ENCODE measurements around the gene APOBEC3B. TPM values are rescaled to one million over a fixed set of nuclear protein-coding genes. Genes with fewer than 3 reads are reported as not detected.

The APOBEC3B gene
- total RNA-seq, 1 donor from 2014 or later = 15.2 TPM

DNA sequence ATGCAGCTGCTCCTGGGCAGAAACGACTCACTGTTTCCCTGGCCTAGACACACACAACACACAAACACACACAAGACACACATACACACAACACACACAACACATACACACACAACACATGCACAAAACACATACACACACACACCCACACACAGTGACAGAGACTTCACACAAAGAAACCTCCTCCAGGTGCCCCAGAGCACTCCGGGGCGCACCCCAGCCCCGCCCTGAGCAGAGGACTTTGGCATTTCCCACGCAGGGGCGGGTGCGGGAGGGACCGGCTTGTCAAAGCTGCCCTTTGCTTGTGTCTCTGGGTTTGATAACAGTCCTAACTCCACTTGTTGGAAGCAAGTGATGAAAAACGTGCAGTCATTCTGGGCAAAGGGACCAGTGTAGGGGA lies 18.3 kb upstream of the APOBEC3B start:
- DNase-seq (ENCODE audit: low read depth) = no peak
- H3K27me3 ChIP-seq (ENCODE audit: control insufficient read depth, insufficient read depth, low read length) = no peaks in the 10 kb centered on the region

DNA sequence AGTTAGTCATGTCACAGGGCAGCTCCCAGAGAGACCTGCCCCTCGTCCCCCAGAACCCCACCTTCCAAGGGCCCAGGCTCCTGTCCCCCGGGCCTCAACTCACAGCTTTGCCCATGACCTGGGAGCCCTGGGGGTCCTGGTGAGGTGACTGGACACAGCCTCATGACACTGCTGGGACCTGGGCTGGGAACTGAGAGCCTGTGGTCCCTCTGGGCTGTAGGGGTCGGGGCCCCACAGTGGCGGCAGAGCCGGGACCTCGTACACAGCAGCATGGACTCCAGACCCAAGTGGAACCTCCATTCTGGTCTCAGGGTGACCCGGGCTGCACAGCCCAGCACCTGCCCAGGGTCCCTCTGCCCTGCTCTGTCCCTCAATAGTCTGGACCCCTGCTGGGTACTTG lies 17.8 kb upstream of the APOBEC3B start:
- TF ChIP-seq, protein P1, sequence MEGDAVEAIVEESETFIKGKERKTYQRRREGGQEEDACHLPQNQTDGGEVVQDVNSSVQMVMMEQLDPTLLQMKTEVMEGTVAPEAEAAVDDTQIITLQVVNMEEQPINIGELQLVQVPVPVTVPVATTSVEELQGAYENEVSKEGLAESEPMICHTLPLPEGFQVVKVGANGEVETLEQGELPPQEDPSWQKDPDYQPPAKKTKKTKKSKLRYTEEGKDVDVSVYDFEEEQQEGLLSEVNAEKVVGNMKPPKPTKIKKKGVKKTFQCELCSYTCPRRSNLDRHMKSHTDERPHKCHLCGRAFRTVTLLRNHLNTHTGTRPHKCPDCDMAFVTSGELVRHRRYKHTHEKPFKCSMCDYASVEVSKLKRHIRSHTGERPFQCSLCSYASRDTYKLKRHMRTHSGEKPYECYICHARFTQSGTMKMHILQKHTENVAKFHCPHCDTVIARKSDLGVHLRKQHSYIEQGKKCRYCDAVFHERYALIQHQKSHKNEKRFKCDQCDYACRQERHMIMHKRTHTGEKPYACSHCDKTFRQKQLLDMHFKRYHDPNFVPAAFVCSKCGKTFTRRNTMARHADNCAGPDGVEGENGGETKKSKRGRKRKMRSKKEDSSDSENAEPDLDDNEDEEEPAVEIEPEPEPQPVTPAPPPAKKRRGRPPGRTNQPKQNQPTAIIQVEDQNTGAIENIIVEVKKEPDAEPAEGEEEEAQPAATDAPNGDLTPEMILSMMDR (IDR thresholded peaks at IDR 0.05; ENCODE audit: insufficient read depth, low read length, poor library complexity, severe bottlenecking) = no peak
- no peaks in the 10 kb centered on the region for H3K27me3 ChIP-seq (ENCODE audit: control insufficient read depth, insufficient read depth, low read length)
- no peaks in the 10 kb centered on the region for H3K36me3 ChIP-seq (ENCODE audit: control insufficient read depth, insufficient read depth, low read length)
- H3K4me3 ChIP-seq (ENCODE audit: low read depth, low read length) = no peak overlapping the region
- DNase-seq (ENCODE audit: low read depth) = no peak

More for the DNA sequence above, 18.3 kb upstream of the APOBEC3B start:
- Histone ChIP-seq H3K4me3 (ENCODE audit: low read depth, low read length) (no peak overlapping the region), H3K36me3 (ENCODE audit: control insufficient read depth, insufficient read depth, low read length) (no peaks in the 10 kb centered on the region)
- TF ChIP-seq, protein P1 (IDR thresholded peaks at IDR 0.05; ENCODE audit: insufficient read depth, low read length, poor library complexity, severe bottlenecking) = no peak

DNA sequence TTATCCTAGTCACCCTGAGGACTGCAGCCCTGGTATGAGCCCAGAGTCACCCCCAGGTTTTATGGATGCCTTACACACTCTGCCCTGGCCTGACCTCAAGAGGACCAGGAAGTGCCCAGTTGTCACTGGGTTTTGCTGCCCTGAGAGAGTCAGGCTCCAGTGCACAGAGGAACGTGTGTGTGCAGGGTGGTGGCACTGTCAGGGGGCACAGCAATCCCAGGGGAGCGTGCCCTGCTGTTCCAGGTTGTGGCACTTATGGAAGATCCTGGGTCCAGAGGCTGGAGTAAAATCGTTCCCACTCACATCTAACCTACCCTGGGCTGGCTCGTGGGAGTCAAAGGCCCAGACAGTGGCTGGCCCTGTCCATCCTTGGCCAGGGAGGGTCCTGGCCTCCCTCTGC lies 17.2 kb upstream of the APOBEC3B start:
- Histone ChIP-seq H3K36me3 (ENCODE audit: control insufficient read depth, insufficient read depth, low read length) (no peaks in the 10 kb centered on the region), H3K4me3 (ENCODE audit: low read depth, low read length) (no peak overlapping the region), H3K27me3 (ENCODE audit: control insufficient read depth, insufficient read depth, low read length) (no peaks in the 10 kb centered on the region)
- no peak for DNase-seq (ENCODE audit: low read depth)
- TF ChIP-seq, protein P1 (IDR thresholded peaks at IDR 0.05; ENCODE audit: insufficient read depth, low read length, poor library complexity, severe bottlenecking) = no peak

DNA sequence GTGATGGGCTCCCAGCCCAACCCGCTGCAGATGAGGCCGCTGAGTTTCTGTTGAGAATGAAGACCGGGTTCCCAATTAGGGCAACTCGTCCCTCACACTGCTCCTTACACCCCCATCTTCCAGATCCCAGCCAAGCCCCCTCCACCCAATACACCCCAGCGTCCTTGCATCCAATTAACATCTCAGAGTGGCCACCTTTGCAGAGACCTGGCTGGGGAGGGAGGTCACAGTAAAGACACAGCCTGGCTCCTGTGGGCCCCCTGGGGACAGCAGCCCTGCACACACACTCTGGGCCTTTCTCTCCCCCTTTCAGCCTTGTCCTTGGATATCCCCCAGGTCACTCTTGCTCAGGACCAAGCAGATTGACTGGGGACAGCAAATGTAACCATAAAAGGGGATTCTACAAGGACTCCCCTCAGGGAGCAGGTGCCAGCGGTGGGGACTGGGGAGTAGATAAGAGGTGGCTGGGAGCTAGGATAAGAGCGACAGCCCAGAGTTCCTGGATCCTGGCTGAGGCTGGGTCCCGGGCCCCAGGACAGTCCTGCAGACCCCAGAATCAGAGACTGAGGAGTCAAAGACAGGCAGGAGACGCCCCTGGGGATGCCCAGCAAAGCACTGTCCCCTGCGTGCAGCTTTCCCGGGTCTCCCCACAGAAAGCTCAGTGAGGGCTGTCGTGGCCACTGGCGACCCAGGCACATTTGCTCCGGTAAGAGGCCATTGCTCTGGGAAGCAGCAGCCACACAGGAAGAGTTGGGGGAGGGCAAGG lies 16.4 kb upstream of the APOBEC3B start:
- Histone ChIP-seq H3K4me3 (ENCODE audit: low read depth, low read length) (no peak overlapping the region), H3K36me3 (ENCODE audit: control insufficient read depth, insufficient read depth, low read length) (no peaks in the 10 kb centered on the region), H3K27me3 (ENCODE audit: control insufficient read depth, insufficient read depth, low read length) (no peaks in the 10 kb centered on the region)
- TF ChIP-seq, protein P1 (IDR thresholded peaks at IDR 0.05; ENCODE audit: insufficient read depth, low read length, poor library complexity, severe bottlenecking) = no peak
- DNase-seq (ENCODE audit: low read depth) = no peak

DNA sequence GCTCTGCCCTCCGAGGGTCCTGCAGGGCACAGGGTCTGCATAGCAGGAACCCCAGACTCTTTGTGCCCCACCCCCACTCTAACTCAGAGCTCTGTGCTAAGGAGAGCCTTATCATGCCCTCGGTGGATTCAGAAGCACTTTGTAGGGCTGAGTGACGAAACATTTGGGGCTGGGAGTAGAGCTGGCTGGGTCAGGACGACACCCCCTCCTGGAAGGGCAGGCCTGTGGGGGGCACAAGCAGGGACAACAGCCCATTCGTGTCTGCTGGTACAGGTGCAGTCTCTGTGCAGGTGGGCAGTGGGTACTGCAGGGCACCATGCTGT lies 15.8 kb upstream of the APOBEC3B start:
- DNase-seq (ENCODE audit: low read depth) = no peak
- no peaks in the 10 kb centered on the region for H3K27me3 ChIP-seq (ENCODE audit: control insufficient read depth, insufficient read depth, low read length)
- H3K4me3 ChIP-seq (ENCODE audit: low read depth, low read length) = no peak overlapping the region
- no peaks in the 10 kb centered on the region for H3K36me3 ChIP-seq (ENCODE audit: control insufficient read depth, insufficient read depth, low read length)
- TF ChIP-seq, protein P1 (IDR thresholded peaks at IDR 0.05; ENCODE audit: insufficient read depth, low read length, poor library complexity, severe bottlenecking) = no peak

DNA sequence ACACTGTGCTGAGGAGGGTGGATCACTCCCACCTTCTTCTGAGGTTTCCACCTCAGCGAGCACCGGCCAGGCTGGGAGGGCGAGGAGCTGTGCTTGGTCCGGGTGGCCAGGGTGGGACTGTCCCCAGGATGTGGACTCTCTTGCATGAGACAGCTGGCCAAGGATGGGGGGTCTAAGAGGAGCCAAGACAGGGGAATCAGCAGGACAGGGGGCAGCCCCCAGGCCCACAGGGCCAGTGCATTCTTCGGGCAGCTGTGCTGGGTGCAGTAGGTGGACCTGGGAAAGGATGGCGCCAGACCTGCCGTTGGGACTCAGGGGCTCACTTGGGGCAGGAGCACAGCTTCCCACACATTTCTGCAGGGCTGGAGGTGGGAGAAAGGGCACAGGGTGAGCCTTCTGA lies 15.2 kb upstream of the APOBEC3B start:
- Histone ChIP-seq H3K4me3 (ENCODE audit: low read depth, low read length) (no peak overlapping the region), H3K36me3 (ENCODE audit: control insufficient read depth, insufficient read depth, low read length) (no peaks in the 10 kb centered on the region), H3K27me3 (ENCODE audit: control insufficient read depth, insufficient read depth, low read length) (no peaks in the 10 kb centered on the region)
- TF ChIP-seq, protein P1 (IDR thresholded peaks at IDR 0.05; ENCODE audit: insufficient read depth, low read length, poor library complexity, severe bottlenecking) = no peak
- no peak for DNase-seq (ENCODE audit: low read depth)

All from kidney epithelial cell (primary cell).